Endothelial cell (in vitro differentiated cells): ENCODE data around the gene LYST. TPM values are rescaled to one million over a fixed set of nuclear protein-coding genes. Genes with fewer than 3 reads are reported as not detected.

Experiments
- DNase-seq: peaks from one replicate; pipeline ENCODE4 v3.0.0; 2021; ENCODE audit warnings: low spot score
- H3K27ac Mint-ChIP-seq: one replicate; pipeline ENCODE4 v1.8.0; 2021; ENCODE audit warnings: mixed read lengths, inconsistent platforms; ENCODE audit not compliant: unreplicated experiment
- H3K27me3 Mint-ChIP-seq: one replicate; pipeline ENCODE4 v1.8.0; 2021; ENCODE audit warnings: mild to moderate bottlenecking, moderate library complexity, mixed read lengths, inconsistent platforms; ENCODE audit not compliant: unreplicated experiment
- H3K36me3 Mint-ChIP-seq: one replicate; pipeline ENCODE4 v1.8.0; 2021; ENCODE audit warnings: mild to moderate bottlenecking, low read depth, mixed read lengths, inconsistent platforms; ENCODE audit not compliant: unreplicated experiment
- H3K4me1 Mint-ChIP-seq: one replicate; pipeline ENCODE4 v1.8.0; 2021; ENCODE audit warnings: mild to moderate bottlenecking, mixed read lengths, inconsistent platforms; ENCODE audit not compliant: unreplicated experiment
- H3K4me3 Mint-ChIP-seq: one replicate; pipeline ENCODE4 v1.8.0; 2021; ENCODE audit warnings: mild to moderate bottlenecking, mixed read lengths, inconsistent platforms; ENCODE audit not compliant: unreplicated experiment
- H3K9me3 Mint-ChIP-seq: one replicate; pipeline ENCODE4 v1.8.0; 2021; ENCODE audit warnings: mixed read lengths, inconsistent platforms; ENCODE audit not compliant: unreplicated experiment
- total RNA-seq: library from RNA; stranded (reverse); fragmentation: NEBNext Ultra II Directional; extraction: Animal tissue kit (Norgen Biotek cat#: 25700); gene quantifications from one replicate; pipeline ENCODE4 v1.2.1, GENCODE V29; 2021; ENCODE audit not compliant: unreplicated experiment
- TF ChIP-seq, protein P1 (sequence below): fragments of 200-600 bp; sonication (generic); IDR thresholded peaks from one replicate; pipeline ENCODE4 v1.5.0; 2021; ENCODE audit warnings: antibody characterized with exemption; ENCODE audit not compliant: unreplicated experiment

The LYST gene
- total RNA-seq, 1 donor from 2014 or later, result 7.4 TPM

GRCh38 chr1:235635938-235636662, 230.6 kb downstream of the LYST start:
- TF ChIP-seq, protein P1, sequence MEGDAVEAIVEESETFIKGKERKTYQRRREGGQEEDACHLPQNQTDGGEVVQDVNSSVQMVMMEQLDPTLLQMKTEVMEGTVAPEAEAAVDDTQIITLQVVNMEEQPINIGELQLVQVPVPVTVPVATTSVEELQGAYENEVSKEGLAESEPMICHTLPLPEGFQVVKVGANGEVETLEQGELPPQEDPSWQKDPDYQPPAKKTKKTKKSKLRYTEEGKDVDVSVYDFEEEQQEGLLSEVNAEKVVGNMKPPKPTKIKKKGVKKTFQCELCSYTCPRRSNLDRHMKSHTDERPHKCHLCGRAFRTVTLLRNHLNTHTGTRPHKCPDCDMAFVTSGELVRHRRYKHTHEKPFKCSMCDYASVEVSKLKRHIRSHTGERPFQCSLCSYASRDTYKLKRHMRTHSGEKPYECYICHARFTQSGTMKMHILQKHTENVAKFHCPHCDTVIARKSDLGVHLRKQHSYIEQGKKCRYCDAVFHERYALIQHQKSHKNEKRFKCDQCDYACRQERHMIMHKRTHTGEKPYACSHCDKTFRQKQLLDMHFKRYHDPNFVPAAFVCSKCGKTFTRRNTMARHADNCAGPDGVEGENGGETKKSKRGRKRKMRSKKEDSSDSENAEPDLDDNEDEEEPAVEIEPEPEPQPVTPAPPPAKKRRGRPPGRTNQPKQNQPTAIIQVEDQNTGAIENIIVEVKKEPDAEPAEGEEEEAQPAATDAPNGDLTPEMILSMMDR, result no peak

GRCh38 chr1:235632506-235633401, 234.0 kb downstream of the LYST start:
- no peaks in the 10 kb centered on the region for H3K9me3 Mint-ChIP-seq
- H3K27me3 Mint-ChIP-seq, result no peaks in the 10 kb centered on the region
- no peak overlapping the region for H3K27ac Mint-ChIP-seq
- H3K4me1 Mint-ChIP-seq, result no peaks in the 10 kb centered on the region
- no peaks in the 10 kb centered on the region for H3K36me3 Mint-ChIP-seq
- DNase-seq, result no peak
- TF ChIP-seq, protein P1, result no peak
- no peak overlapping the region for H3K4me3 Mint-ChIP-seq

More at GRCh38 chr1:235635938-235636662, 230.6 kb downstream of the LYST start:
- no peaks in the 10 kb centered on the region for H3K9me3 Mint-ChIP-seq
- H3K27ac Mint-ChIP-seq, result no peak overlapping the region
- H3K36me3 Mint-ChIP-seq, result no peaks in the 10 kb centered on the region
- no peaks in the 10 kb centered on the region for H3K4me1 Mint-ChIP-seq
- no peak for DNase-seq
- no peaks in the 10 kb centered on the region for H3K27me3 Mint-ChIP-seq
- no peak overlapping the region for H3K4me3 Mint-ChIP-seq

DNA sequence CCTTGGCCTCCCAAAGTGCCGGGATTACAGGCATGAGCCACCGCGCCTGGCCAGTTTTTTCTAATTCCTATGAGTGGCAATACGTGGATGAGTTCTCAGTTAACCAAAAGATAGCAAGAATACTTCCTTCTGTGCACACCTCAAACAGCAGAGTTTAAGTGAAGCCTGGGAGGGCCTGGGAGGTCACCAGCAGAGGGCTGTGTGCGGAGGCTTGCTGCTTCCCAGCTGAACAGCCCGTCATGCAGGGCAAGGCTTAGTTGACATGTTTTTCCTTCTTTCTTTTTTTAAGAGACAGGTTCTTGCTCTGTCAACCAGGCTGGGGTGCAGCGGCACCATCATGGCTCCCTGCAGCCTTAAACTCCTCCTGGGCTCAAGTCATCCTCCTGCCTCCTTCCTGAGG, 234.9 kb downstream of the LYST start:
- Mint-ChIP-seq H3K27me3 (no peaks in the 10 kb centered on the region), H3K9me3 (no peaks in the 10 kb centered on the region), H3K27ac (no peak overlapping the region), H3K4me3 (no peak overlapping the region), H3K36me3 (no peaks in the 10 kb centered on the region), H3K4me1 (no peaks in the 10 kb centered on the region)
- no peak for DNase-seq
- TF ChIP-seq, protein P1, result no peak

- H3K4me1 Mint-ChIP-seq, result peaks cover 2% of the 10 kb centered on the region
- H3K4me3 Mint-ChIP-seq, result no peak overlapping the region
- no peaks in the 10 kb centered on the region for H3K9me3 Mint-ChIP-seq
- TF ChIP-seq, protein P1, result no peak
- H3K27ac Mint-ChIP-seq, result no peak overlapping the region
- DNase-seq, result no peak
- H3K27me3 Mint-ChIP-seq, result peaks cover 3% of the 10 kb centered on the region
- H3K36me3 Mint-ChIP-seq, result no peaks in the 10 kb centered on the region
Measured at GRCh38 chr1:235628316-235629005, 238.2 kb downstream of the LYST start.
